ENCODE data around the gene ZKSCAN5. TPM values are rescaled to one million over a fixed set of nuclear protein-coding genes. Genes with fewer than 3 reads are reported as not detected.

The ZKSCAN5 gene
- total RNA-seq, 1 donor from 2014 or later = 10.3 TPM

- TF ChIP-seq, protein P1, sequence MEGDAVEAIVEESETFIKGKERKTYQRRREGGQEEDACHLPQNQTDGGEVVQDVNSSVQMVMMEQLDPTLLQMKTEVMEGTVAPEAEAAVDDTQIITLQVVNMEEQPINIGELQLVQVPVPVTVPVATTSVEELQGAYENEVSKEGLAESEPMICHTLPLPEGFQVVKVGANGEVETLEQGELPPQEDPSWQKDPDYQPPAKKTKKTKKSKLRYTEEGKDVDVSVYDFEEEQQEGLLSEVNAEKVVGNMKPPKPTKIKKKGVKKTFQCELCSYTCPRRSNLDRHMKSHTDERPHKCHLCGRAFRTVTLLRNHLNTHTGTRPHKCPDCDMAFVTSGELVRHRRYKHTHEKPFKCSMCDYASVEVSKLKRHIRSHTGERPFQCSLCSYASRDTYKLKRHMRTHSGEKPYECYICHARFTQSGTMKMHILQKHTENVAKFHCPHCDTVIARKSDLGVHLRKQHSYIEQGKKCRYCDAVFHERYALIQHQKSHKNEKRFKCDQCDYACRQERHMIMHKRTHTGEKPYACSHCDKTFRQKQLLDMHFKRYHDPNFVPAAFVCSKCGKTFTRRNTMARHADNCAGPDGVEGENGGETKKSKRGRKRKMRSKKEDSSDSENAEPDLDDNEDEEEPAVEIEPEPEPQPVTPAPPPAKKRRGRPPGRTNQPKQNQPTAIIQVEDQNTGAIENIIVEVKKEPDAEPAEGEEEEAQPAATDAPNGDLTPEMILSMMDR (IDR thresholded peaks at IDR 0.05; ENCODE audit: insufficient read depth, low read length, severe bottlenecking) = no peak
- H3K36me3 ChIP-seq (ENCODE audit: control insufficient read depth, insufficient read depth, low read length) = peaks cover 6% of the 10 kb centered on the region
- no peaks in the 10 kb centered on the region for H3K27me3 ChIP-seq (ENCODE audit: control insufficient read depth, insufficient read depth, low read length)
- no peak overlapping the region for H3K4me3 ChIP-seq (ENCODE audit: low read depth, low read length)
- FAIRE-seq (no peak), DNase-seq (ENCODE audit: low read depth) (peak; percentile 22)
Measured at GRCh38 chr7:99514050-99514449, 9.6 kb downstream of the ZKSCAN5 start.

DNA sequence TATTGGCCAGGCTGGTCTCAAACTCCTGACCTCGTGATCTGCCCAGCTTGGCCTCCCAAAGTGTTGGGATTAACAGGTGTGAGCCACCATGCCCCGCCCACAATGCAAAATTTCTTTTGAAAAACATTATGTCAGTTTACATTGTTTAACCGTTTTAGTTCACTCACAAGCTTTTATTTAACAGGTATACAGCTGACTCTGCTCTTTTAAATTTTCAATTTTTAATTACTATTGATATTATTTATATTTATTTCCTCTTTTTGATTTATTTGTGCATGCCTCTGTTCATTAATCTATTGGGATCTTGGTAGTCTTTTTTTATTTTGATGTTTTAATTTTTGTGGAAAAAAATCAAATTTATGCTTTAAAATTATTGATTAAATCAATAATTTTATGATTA is 16.9 kb downstream of the ZKSCAN5 start:
- TF ChIP-seq, protein P1 (IDR thresholded peaks at IDR 0.05; ENCODE audit: insufficient read depth, low read length, severe bottlenecking) = no peak
- FAIRE-seq = no peak

DNA sequence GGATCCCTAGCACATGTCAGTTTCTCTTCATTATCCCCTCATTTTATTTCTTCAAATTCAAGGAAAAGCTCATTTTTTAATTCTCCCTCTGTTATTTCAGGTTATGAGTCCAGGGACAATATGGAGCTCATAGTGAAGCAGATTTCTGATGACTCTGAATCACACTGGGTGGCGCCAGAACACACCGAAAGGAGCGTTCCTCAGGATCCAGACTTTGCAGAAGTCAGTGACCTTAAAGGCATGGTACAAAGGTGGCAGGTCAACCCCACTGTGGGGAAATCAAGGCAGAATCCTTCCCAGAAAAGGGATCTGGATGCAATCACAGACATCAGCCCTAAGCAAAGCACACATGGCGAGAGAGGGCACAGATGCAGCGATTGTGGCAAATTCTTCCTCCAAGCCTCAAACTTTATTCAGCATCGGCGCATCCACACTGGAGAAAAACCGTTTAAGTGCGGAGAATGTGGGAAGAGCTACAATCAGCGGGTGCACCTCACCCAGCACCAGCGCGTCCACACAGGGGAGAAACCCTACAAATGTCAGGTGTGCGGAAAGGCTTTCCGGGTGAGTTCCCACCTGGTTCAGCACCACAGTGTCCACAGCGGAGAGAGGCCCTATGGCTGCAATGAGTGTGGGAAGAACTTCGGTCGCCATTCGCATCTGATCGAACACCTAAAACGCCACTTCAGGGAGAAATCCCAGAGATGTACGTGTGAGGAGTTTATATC is 21.4 kb downstream of the ZKSCAN5 start:
- H3K36me3 ChIP-seq (ENCODE audit: control insufficient read depth, insufficient read depth, low read length) = peaks cover 3% of the 10 kb centered on the region
- DNase-seq (ENCODE audit: low read depth) (peak; percentile 16), FAIRE-seq (no peak)
- no peak overlapping the region for H3K4me3 ChIP-seq (ENCODE audit: low read depth, low read length)
- TF ChIP-seq, protein P1 (IDR thresholded peaks at IDR 0.05; ENCODE audit: insufficient read depth, low read length, severe bottlenecking) = peak; percentile 47
- no peaks in the 10 kb centered on the region for H3K27me3 ChIP-seq (ENCODE audit: control insufficient read depth, insufficient read depth, low read length)

More for the DNA sequence above, 16.9 kb downstream of the ZKSCAN5 start:
- no peak for DNase-seq (ENCODE audit: low read depth)
- Histone ChIP-seq H3K4me3 (ENCODE audit: low read depth, low read length) (no peak overlapping the region), H3K36me3 (ENCODE audit: control insufficient read depth, insufficient read depth, low read length) (peaks cover 6% of the 10 kb centered on the region), H3K27me3 (ENCODE audit: control insufficient read depth, insufficient read depth, low read length) (no peaks in the 10 kb centered on the region)

GRCh38 chr7:99531354-99531765 is 26.9 kb downstream of the ZKSCAN5 start:
- H3K4me3 ChIP-seq (ENCODE audit: low read depth, low read length) = no peak overlapping the region

GRCh38 chr7:99535667-99536066 is 31.2 kb downstream of the ZKSCAN5 start:
- FAIRE-seq (no peak), DNase-seq (ENCODE audit: low read depth) (no peak)
- Histone ChIP-seq H3K4me3 (ENCODE audit: low read depth, low read length) (no peak overlapping the region), H3K27me3 (ENCODE audit: control insufficient read depth, insufficient read depth, low read length) (no peaks in the 10 kb centered on the region), H3K36me3 (ENCODE audit: control insufficient read depth, insufficient read depth, low read length) (peaks cover 8% of the 10 kb centered on the region)
- TF ChIP-seq, protein P1 (IDR thresholded peaks at IDR 0.05; ENCODE audit: insufficient read depth, low read length, severe bottlenecking) = no peak

More at GRCh38 chr7:99531354-99531765, 26.9 kb downstream of the ZKSCAN5 start:
- TF ChIP-seq, protein P1 (IDR thresholded peaks at IDR 0.05; ENCODE audit: insufficient read depth, low read length, severe bottlenecking) = no peak
- FAIRE-seq = no peak
- no peaks in the 10 kb centered on the region for H3K27me3 ChIP-seq (ENCODE audit: control insufficient read depth, insufficient read depth, low read length)
- H3K36me3 ChIP-seq (ENCODE audit: control insufficient read depth, insufficient read depth, low read length) = peaks cover 10% of the 10 kb centered on the region
- DNase-seq (ENCODE audit: low read depth) = no peak

All from bronchial epithelial cell (primary cell).